Liver (tissue), 3 donors: ENCODE measurements around the gene GPALPP1.

Experiments used
- CTCF ChIP-seq: fragments of 150-350 bp; IDR thresholded peaks from 2 replicates; pipeline ENCODE4 v1.5.1; 2017; ENCODE audit warnings: improper control_type of control experiment, low read depth, low read length; ENCODE audit not compliant: missing input control
- RXRA ChIP-seq, 2 donors: IDR thresholded peaks; 2 replicates each; pipeline ENCODE4 v1.6.1; 2017 to 2018; ENCODE audit warnings: antibody characterized with exemption in 2 of 2, mild to moderate bottlenecking in 1 of 2
- donor health status: healthy.
- donor health status: healthy.

- TF ChIP-seq CTCF (peak; percentile 89), RXRA (IDR thresholded peaks at IDR 0.05) (no peak)
Measured at GRCh38 chr13:45047394-45048310, 58.3 kb downstream of the GPALPP1 start.
